Forelimb muscle (tissue), 1 donor: ENCODE measurements around the gene PSG7. TPM values are rescaled to one million over a fixed set of nuclear protein-coding genes. Genes with fewer than 3 reads are reported as not detected.
"Not testable (repeated sequence)": the region's sequence is repeated elsewhere in the genome, so short reads cannot be mapped to it uniquely, and the experiment has no call there.

Experiments used
- DNase-seq: peaks from one replicate; pipeline ENCODE4 v3.0.0-alpha.2; 2013; ENCODE audit warnings: low read depth
- polyA plus RNA-seq: library from polyadenylated mRNA; unstranded; fragments of 120-200 nt; gene quantifications from one replicate; pipeline ENCODE4 v1.2.1, GENCODE V29; 2013; ENCODE audit not compliant: insufficient read length

Gene PSG7
- not detected for polyA plus RNA-seq

GRCh38 chr19:42937107-42937506 lies at the start of gene PSG7:
Gene PSG7, minus strand, starts transcription at chr19:42937207. Its CDS starts 131 bp downstream, at chr19:42937076.
- not testable (repeated sequence) for DNase-seq

DNA sequence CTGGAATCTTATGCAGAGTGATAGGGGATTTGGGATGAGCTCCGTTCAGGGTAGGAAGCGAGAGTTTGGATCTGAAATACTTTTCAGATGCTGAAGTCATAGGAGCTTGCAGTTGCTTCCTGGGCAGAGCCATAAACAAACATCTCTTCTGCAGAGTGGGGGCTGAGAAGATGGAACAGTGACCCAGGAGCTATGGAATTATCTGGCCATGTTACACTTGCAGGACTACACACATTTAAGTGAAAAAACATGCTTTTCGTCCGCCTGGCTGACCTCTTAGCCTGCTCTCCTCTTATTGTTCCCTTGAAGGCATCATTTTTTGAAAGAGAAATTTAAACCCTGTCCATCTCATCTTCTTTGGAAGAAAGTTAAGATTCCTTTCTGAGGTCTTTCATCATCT lies 48.6 kb upstream of the PSG7 start:
- DNase-seq = no peak

DNA sequence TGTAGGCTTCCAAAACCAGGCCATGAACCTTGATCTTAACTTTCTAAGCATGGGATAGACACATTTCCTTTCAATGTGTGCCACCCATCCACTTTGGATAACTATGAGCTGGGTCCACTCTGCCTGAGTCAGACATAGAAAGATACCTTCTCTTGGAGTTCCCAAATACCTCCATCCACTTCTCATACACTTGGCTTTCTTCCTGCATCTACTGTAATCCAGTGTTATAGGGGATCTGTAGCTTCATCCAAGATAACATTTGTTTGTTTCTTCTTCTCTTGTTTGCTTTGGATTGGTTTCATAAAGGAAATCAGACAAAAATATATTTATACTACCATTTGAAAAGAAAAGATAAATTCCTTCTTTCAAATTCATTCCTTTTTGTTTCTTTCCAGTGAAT lies 45.1 kb upstream of the PSG7 start:
- DNase-seq = not testable (repeated sequence)

GRCh38 chr19:42971451-42971850 lies 34.4 kb upstream of the PSG7 start:
- DNase-seq = not testable (repeated sequence)

DNA sequence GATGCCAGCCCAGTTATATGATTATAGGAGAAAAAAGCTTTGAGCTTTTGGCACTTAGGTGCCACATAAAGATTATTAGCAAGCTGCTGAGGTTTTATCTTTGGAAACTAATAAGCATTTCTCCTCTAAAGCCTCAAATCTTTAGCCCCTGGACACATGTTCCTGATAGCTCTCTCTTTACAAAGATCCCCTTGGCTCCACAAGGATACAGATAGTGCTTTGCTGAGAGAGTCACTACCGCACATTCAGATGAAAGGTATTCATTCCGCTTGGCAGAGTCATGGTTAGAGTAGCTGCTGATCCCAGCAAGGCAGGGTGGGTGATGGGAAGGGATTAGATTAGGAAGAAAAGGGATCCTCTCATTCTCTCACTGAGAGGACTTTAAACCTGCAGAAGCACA lies 28.2 kb upstream of the PSG7 start:
- DNase-seq = no peak

GRCh38 chr19:42961119-42961518 lies 24.1 kb upstream of the PSG7 start:
- DNase-seq = no peak

DNA sequence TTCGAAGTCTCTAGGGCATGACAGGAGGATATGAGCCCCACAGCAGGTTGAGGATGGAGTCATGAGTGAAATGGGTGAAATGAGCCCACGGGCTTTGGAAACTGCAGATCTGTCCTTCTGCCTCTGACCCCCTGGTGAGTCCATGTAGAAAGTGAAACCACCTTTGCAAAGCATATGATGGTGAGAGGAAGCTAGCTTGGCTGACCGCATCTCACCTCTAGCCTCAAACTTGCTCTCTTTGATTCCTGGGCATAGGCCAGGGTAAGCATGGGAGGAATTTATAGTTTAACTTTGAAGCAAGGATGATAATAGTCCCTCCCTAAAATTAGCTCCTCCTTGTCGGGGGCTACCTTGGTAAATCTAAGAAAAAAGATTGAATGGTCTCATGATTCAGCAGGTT lies 15.1 kb upstream of the PSG7 start:
- DNase-seq = not testable (repeated sequence)

- DNase-seq = not testable (repeated sequence)
These were observed 14.5 kb upstream of the PSG7 start for GRCh38 chr19:42951476-42951875.

GRCh38 chr19:42942187-42942789 lies 5.3 kb upstream of the PSG7 start:
- no peak for DNase-seq

- not testable (repeated sequence) for DNase-seq
These were observed 2.3 kb downstream of the PSG7 start for GRCh38 chr19:42934726-42935125.

- DNase-seq = not testable (repeated sequence)
These were observed 2.8 kb downstream of the PSG7 start for GRCh38 chr19:42934183-42934582.

- not testable (repeated sequence) for DNase-seq
These were observed 3.6 kb downstream of the PSG7 start for GRCh38 chr19:42933412-42933811.

GRCh38 chr19:42932485-42933101 lies 4.4 kb downstream of the PSG7 start:
- DNase-seq = not testable (repeated sequence)

- not testable (repeated sequence) for DNase-seq
These were observed 6.8 kb downstream of the PSG7 start for GRCh38 chr19:42930214-42930613.

GRCh38 chr19:42928896-42929295 lies 8.1 kb downstream of the PSG7 start:
- DNase-seq = no peak

DNA sequence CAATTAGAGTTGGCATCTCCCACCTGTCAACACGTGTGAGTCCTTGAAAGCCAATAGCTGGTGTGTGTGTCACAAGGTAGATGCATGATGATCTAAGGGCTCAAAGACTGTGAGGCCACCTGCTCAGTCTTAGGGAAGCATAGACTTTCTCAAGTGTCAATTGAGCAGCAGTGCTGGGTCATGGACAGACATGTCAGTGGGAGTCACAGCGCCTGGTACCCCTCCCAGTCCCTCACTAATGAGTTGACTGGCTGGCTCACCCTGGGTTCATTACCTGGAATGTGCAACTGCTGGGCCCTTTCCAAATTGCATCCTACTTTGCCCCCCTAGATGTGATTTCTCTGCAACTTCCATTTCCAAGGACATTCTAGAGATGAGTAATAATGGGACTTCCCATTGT lies 10.2 kb downstream of the PSG7 start:
- no peak for DNase-seq

DNA sequence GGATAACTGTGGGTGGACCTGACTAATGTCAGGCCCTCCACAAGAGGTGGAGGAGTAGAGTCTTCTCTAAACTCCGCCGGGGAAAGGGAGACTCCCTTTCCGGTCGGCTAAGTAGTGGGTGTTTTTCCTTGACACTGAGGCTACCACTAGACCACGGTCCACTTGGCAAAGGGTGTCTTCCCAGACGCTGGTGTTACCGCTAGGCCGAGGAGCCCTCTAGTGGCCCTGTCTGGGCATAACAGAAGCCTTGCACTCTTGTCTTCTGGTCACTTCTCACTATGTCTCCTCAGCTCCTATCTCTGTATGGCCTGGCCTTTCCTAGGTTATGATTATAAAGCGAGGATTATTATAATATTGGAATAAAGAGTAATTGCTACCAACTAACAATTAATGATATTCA lies 13.9 kb downstream of the PSG7 start:
- not testable (repeated sequence) for DNase-seq

DNA sequence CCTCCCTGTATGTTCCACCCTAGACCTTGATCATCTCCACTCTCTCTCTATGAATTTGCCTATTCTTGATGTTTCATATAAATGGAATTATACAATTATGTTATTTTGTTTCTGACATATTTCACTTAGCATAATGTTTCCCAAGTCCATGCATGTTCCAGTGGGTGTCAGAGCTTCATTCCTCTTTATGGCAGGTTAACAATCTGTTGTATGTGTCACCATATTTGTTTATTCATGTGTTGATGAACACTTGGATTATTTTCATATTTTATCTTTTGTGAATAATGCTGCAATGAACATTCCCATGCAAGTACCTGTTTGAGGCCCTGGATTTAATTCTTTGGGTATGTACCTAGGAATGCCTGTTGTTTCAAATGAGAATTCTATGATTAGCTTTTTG lies 16.0 kb downstream of the PSG7 start:
- DNase-seq = not testable (repeated sequence)

- DNase-seq = no peak
These were observed 17.3 kb downstream of the PSG7 start for GRCh38 chr19:42919757-42920079.

DNA sequence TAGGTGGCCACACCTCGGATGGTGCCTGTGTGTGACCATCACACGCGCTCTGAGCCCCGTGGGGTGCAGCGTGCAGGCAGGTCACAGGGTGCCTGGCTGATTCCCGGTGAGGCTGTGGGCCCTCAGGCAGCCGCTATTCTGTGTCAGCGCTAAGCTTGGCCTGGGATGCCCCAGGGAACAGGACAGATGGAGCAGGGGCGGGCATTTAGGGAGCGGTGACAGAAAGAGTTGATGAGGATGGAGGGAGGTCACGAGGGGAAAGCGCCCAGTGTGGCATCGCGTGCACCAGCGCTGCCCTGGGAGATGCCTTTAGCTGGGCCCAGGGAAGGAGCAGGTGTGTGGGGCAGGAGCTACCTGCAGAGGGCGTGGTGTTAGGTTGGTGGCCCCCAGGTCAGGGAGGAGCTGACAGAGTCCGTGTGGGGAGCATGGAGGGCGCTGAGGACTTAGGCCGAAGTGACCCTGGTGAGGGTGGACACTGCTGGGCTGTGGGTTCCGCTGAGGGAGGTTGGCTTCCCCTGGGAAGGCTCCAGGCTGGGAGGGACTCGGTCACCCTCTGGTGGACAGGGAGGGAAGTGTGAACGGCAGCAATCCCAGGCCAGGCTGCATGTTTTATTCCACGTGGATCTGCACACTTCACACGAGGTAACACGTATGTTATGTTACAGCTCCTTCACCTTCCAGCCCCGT lies 17.8 kb downstream of the PSG7 start:
- not testable (repeated sequence) for DNase-seq

GRCh38 chr19:42918377-42919069 lies 18.5 kb downstream of the PSG7 start:
- not testable (repeated sequence) for DNase-seq

GRCh38 chr19:42917634-42918033 lies 19.4 kb downstream of the PSG7 start, which contains the start of gene PSG6:
Gene PSG6, minus strand, starts transcription at chr19:42917894. Its CDS starts 102 bp downstream, at chr19:42917792.
- DNase-seq = not testable (repeated sequence)
